GM12878 (cell line): ENCODE results near the gene AGO4. TPM values are rescaled to one million over a fixed set of nuclear protein-coding genes. Genes with fewer than 3 reads are reported as not detected.
A peak's percentile ranks its signal among the peaks of the same experiment; 100 is the strongest.

Experiments used
- ATAC-seq: fragments of 200-7000 bp; cut with Tn5 transposase; 3 replicates; pipeline ENCODE4 v1.9.1; 2020; ENCODE audit warnings: mild to moderate bottlenecking, moderate library complexity
- BruUV-seq: library from RNA; stranded (reverse); fragments of 400-500 nt; replicated peaks from 2 replicates; lab custom pipeline; 2021; lab: Mats Ljungman, UMichigan
- CTCF ChIA-PET: fragments of 300-600 bp; sonication (Branson Sonifier 250); formaldehyde crosslinking; extraction: SDS; loops from one replicate; lab custom pipeline; 2021; ENCODE audit warnings: inconsistent platforms; lab: Yijun Ruan, JAX
- POLR2A ChIA-PET: fragments of 350-600 bp; formaldehyde crosslinking; extraction: SDS; loops from one replicate; lab custom pipeline; 2021; ENCODE audit warnings: inconsistent platforms; lab: Charles Lee
- RAD21 ChIA-PET: fragments of 300-600 bp; sonication (Branson Sonifier 250); formaldehyde crosslinking; loops from one replicate; lab custom pipeline; 2023; ENCODE audit warnings: antibody characterized with exemption; ENCODE audit not compliant: unreplicated experiment; lab: Charles Lee
- SMC1A ChIA-PET: fragments of 300-600 bp; sonication (Branson Sonifier 250); formaldehyde crosslinking; loops from one replicate; lab custom pipeline; 2023; ENCODE audit not compliant: unreplicated experiment, uncharacterized antibody; lab: Charles Lee
- DNase-seq: peaks from one replicate; pipeline ENCODE4 v3.0.0-alpha.2; 2011; ENCODE audit warnings: low read depth, low spot score
- FAIRE-seq: peaks from 3 replicates; lab custom pipeline; 2011; peaks lifted over from hg19 to GRCh38; lab: Jason Lieb, UNC
- H2AFZ ChIP-seq: 2 replicates; pipeline ENCODE4 v1.6.0; 2011; ENCODE audit warnings: low read depth, low read length, control low read depth; ENCODE audit not compliant: control insufficient read depth
- H3K27ac ChIP-seq: 2 replicates; pipeline ENCODE4 v1.5.1; 2011; ENCODE audit warnings: control low read depth; ENCODE audit not compliant: control insufficient read depth, insufficient read depth
- H3K27me3 ChIP-seq, 2 experiments: replicated peaks in 1 of 2; 2 replicates each; pipeline versions ENCODE4 v1.6.0 to v1.6.1; 2011; ENCODE audit warnings: low read length in 1 of 2; ENCODE audit not compliant: control insufficient read depth in 2 of 2, insufficient read depth in 2 of 2
- H3K36me3 ChIP-seq, 2 experiments: 2 replicates each; pipeline ENCODE4 v1.5.1; 2011; ENCODE audit warnings: low read length in 1 of 2; ENCODE audit not compliant: control insufficient read depth in 2 of 2, insufficient read depth in 2 of 2
- H3K4me1 ChIP-seq: 2 replicates; pipeline ENCODE4 v1.6.1; 2011; ENCODE audit warnings: mild to moderate bottlenecking, low read length, moderate library complexity, mixed read lengths; ENCODE audit not compliant: control insufficient read depth, insufficient read depth
- H3K4me2 ChIP-seq: 2 replicates; pipeline ENCODE4 v1.6.0; 2011; ENCODE audit warnings: control low read depth; ENCODE audit not compliant: control insufficient read depth, insufficient read depth
- H3K4me3 ChIP-seq: fragments of 200-600 bp; sonication (generic); 2 replicates; pipeline ENCODE4 v1.5.1; 2016
- H3K79me2 ChIP-seq: 2 replicates; pipeline ENCODE4 v1.6.0; 2011; ENCODE audit warnings: low read length; ENCODE audit not compliant: control insufficient read depth, insufficient read depth
- H3K9ac ChIP-seq: 2 replicates; pipeline ENCODE4 v1.8.0; 2011; ENCODE audit warnings: low read length, control low read depth, mixed read lengths; ENCODE audit not compliant: control insufficient read depth, insufficient read depth
- H3K9me3 ChIP-seq: replicated peaks from 3 replicates; pipeline ENCODE4 v1.5.1; 2011; ENCODE audit warnings: mild to moderate bottlenecking, low read length; ENCODE audit not compliant: control insufficient read depth, insufficient read depth
- H4K20me1 ChIP-seq: 2 replicates; pipeline ENCODE4 v1.6.0; 2011; ENCODE audit not compliant: control insufficient read depth, insufficient read depth
- CHD2 ChIP-seq: IDR thresholded peaks from 2 replicates; pipeline ENCODE4 v1.6.1; 2011; ENCODE audit warnings: low read depth, low read length, improper control_type of control experiment, borderline replicate concordance
- ETV6 ChIP-seq, 2 experiments: fragments of 450-650 bp in 1 of 2; IDR thresholded peaks in 1 of 2; conservative IDR thresholded peaks in 1 of 2; 2 replicates each; pipeline ENCODE4 v1.6.1; 2014; ENCODE audit warnings: antibody characterized with exemption in 1 of 2, borderline replicate concordance in 1 of 2, low read depth in 1 of 2, mild to moderate bottlenecking in 1 of 2, moderate library complexity in 1 of 2
- FOXK2 ChIP-seq: fragments of 450-650 bp; IDR thresholded peaks from 2 replicates; pipeline ENCODE4 v1.6.1; 2017; ENCODE audit warnings: mild to moderate bottlenecking, moderate library complexity
- HCFC1 ChIP-seq: fragments of 150-350 bp; IDR thresholded peaks from 2 replicates; pipeline ENCODE4 v1.6.1; 2014; ENCODE audit warnings: low read length
- IKZF1 ChIP-seq: fragments of 450-650 bp; conservative IDR thresholded peaks from 2 replicates; pipeline ENCODE4 v1.6.1; 2017; ENCODE audit warnings: antibody characterized with exemption, mild to moderate bottlenecking
- KAT2A ChIP-seq: conservative IDR thresholded peaks from 2 replicates; pipeline ENCODE4 v1.6.1; 2011; ENCODE audit warnings: low read depth, low read length; ENCODE audit not compliant: control insufficient read depth
- MXI1 ChIP-seq: fragments of 150-350 bp; IDR thresholded peaks from 2 replicates; pipeline ENCODE4 v1.6.1; 2011; ENCODE audit warnings: low read depth, mild to moderate bottlenecking, inconsistent platforms, low read length, improper control_type of control experiment
- MYC ChIP-seq: IDR thresholded peaks from 2 replicates; pipeline ENCODE4 v1.6.1; 2011; ENCODE audit warnings: mild to moderate bottlenecking, low read length, moderate library complexity, inconsistent platforms; ENCODE audit not compliant: insufficient read depth, insufficient replicate concordance, insufficient read length, severe bottlenecking
- NR2C2 ChIP-seq: IDR thresholded peaks from 2 replicates; pipeline ENCODE4 v1.6.1; 2011; ENCODE audit warnings: borderline replicate concordance, low read depth; ENCODE audit not compliant: control insufficient read depth, insufficient read length
- NR2F1 ChIP-seq: fragments of 450-650 bp; conservative IDR thresholded peaks from 2 replicates; pipeline ENCODE4 v1.6.1; 2017; ENCODE audit warnings: mild to moderate bottlenecking
- POLR2AphosphoS5 ChIP-seq: IDR thresholded peaks from 2 replicates; pipeline ENCODE4 v1.6.1; 2011; ENCODE audit warnings: mild to moderate bottlenecking, low read length, inconsistent platforms
- PRDM15 ChIP-seq: fragments of 450-650 bp; formaldehyde crosslinking; IDR thresholded peaks from 2 replicates; pipeline ENCODE4 v1.4.0; 2020; ENCODE audit warnings: mild to moderate bottlenecking, moderate library complexity
- SPI1 ChIP-seq: IDR thresholded peaks from 2 replicates; pipeline ENCODE4 v1.6.1; 2011; ENCODE audit warnings: low read depth, mild to moderate bottlenecking, low read length, moderate library complexity, borderline replicate concordance; ENCODE audit not compliant: insufficient read depth
- SRF ChIP-seq, 2 experiments: IDR thresholded peaks; 2 replicates each; pipeline ENCODE4 v1.6.1; 2011; ENCODE audit warnings: low read depth in 2 of 2, low read length in 2 of 2, mild to moderate bottlenecking in 1 of 2, moderate library complexity in 1 of 2
- STAT1 ChIP-seq: fragments of 450-650 bp; conservative IDR thresholded peaks from 2 replicates; pipeline ENCODE4 v1.6.1; 2014; ENCODE audit warnings: antibody characterized with exemption, mild to moderate bottlenecking
- ZNF207 ChIP-seq: fragments of 450-650 bp; IDR thresholded peaks from 2 replicates; pipeline ENCODE4 v1.6.1; 2014; ENCODE audit warnings: antibody characterized with exemption, mild to moderate bottlenecking, borderline replicate concordance
- WGBS: methylation state at CpG from one replicate; pipeline ENCODE4 v1.1.6; 2016; ENCODE audit warnings: low lambda C conversion rate; ENCODE audit not compliant: insufficient replicate concordance, insufficient coverage; ENCODE audit errors: missing lambda C conversion rate; 5-methylcytosine and 5-hydroxymethylcytosine counted together
- in situ Hi-C: fragments of 300-500 bp; cut with MboI; formaldehyde crosslinking; loops from 9 replicates; pipeline ENCODE4 v1.14.3; 2018; ENCODE audit warnings: mixed read lengths
- intact Hi-C: fragments of 100-400 bp; cut with micrococcal nuclease; formaldehyde crosslinking; loops from one replicate; pipeline ENCODE4 v1.14.2; 2022; ENCODE audit not compliant: unreplicated experiment
- polyA plus RNA-seq, 11 experiments: library from polyadenylated mRNA; depleted of rRNA in 4 of 11; unstranded in 6 of 11; stranded (reverse) in 5 of 11; fragments of >200 nt; fragmentation: Nextera tagmentation in 4 of 11; fragmentation: Illumina TruSeq in 1 of 11; extraction: Ambion mirVana in 4 of 11; extraction: Trizol in 1 of 11; gene quantifications; 1 replicate in 1 of 11; 2 replicates in 10 of 11; pipeline versions ENCODE4 v1.2.1 to v1.2.3, GENCODE V29; 2011 to 2016; ENCODE audit warnings: inconsistent platforms in 2 of 11, missing spikeins in 2 of 11, low read depth in 1 of 11
- total RNA-seq, 4 experiments: library from RNA; depleted of rRNA in 3 of 4; stranded (reverse); fragments of >200 nt in 3 of 4; fragmentation: Illumina TruSeq in 1 of 4; extraction: Trizol in 1 of 4; gene quantifications; 2 replicates each; pipeline versions ENCODE4 v1.2.1 to v1.2.3, GENCODE V29; 2013 to 2021

The AGO4 gene
- total and polyA plus RNA-seq, 10 of the 15 experiments (the other 5 are each of a cell fraction or from before 2014, with no cell fraction given) = 1.2 to 7.9 (median 3.2) TPM

GRCh38 chr1:35885961-35886558 lies 78.2 kb downstream of the AGO4 start (continued):
- no peak for TF ChIP-seq NR2F1

- ATAC-seq (peak; percentile 23), DNase-seq (no peak), FAIRE-seq (peak; percentile 72)
- no peaks in the 10 kb centered on the region for H3K27me3 ChIP-seq
- intact Hi-C loops (loop anchor here (10.0 kb wide), 1 partner anchor 198 kb away; the partner anchor contains the start of genes ADPRS and TEKT2), in situ Hi-C loops (no loop called here)
- POLR2A ChIA-PET = interaction anchor here (0.5 to 1.5 kb wide), 8 partner anchors 10 to 1445 kb away, joined by 3 to 7 read pairs (median 4); partner anchors contain the start of genes AGO3 and CLSPN
- H3K4me1 ChIP-seq = peaks cover 14% of the 10 kb centered on the region
- H3K79me2 ChIP-seq = peaks cover 11% of the 10 kb centered on the region
- no peaks in the 10 kb centered on the region for H3K9me3 ChIP-seq
- peak overlapping the region; percentile 25 for H3K4me3 ChIP-seq
- peaks cover 0 to under 1% of the 10 kb centered on the region in 2 experiments; a peak in 2 of 4 replicates for H3K36me3 ChIP-seq
- no peaks in the 10 kb centered on the region for H4K20me1 ChIP-seq
- no peak overlapping the region for H2AFZ ChIP-seq
- H3K27ac ChIP-seq = peak overlapping the region; percentile 4; the same call in 1 of the 2 replicates
- peak overlapping the region; percentile 53; the same call in 1 of the 2 replicates for H3K4me2 ChIP-seq
- WGBS = 3% methylated on average over 3 of the region's 3 CpGs
- CTCF ChIA-PET = interaction anchor here (0.7 to 1.5 kb wide), 5 partner anchors 10 to 248 kb away, joined by 3 to 4 read pairs (median 4); no protein-coding TSS in a partner anchor
- 0 out of 2 replicates have a peak overlapping the region, but pooled peaks have one; percentile 6 for H3K9ac ChIP-seq
- no TSS peak for BruUV-seq
- SMC1A ChIA-PET = interaction anchor here (0.6 to 1.6 kb wide), 5 partner anchors 9 to 45 kb away, joined by 3 to 8 read pairs (median 3); no protein-coding TSS in a partner anchor
- RAD21 ChIA-PET = interaction anchor here (0.7 to 1.1 kb wide), 3 partner anchors 44 to 248 kb away, joined by 3 to 6 read pairs (median 3); partner anchors contain the start of gene AGO3
- peak; percentile 33; the same call in 1 of the 2 replicates for TF ChIP-seq IKZF1
- 0 out of 2 replicates have a peak, but pooled peaks have one; percentile 48 for TF ChIP-seq CHD2
- TF ChIP-seq MYC = no peak
- TF ChIP-seq STAT1 = no peak
- no peak for TF ChIP-seq KAT2A
- TF ChIP-seq MXI1 = no peak; the same call in 1 of the 2 replicates
- no peak for TF ChIP-seq PRDM15
- TF ChIP-seq ETV6 (conservative IDR thresholded peaks at IDR 0.05 in 1 of 2, IDR thresholded peaks at IDR 0.05 in 1 of 2; ENCODE audit: borderline replicate concordance in 1 of 2, low read depth in 1 of 2) = 0 out of 4 replicates have a peak, but pooled peaks of 1 of the 2 experiments have one; percentile 17
- no peak for TF ChIP-seq FOXK2
- TF ChIP-seq ZNF207 = no peak
- no peak for TF ChIP-seq SRF (IDR thresholded peaks at IDR 0.05; ENCODE audit: low read depth in 2 of 2, low read length in 2 of 2)
- no peak for TF ChIP-seq POLR2AphosphoS5
- no peak for TF ChIP-seq HCFC1
- peak; percentile 76 for TF ChIP-seq SPI1
- no peak for TF ChIP-seq NR2C2
These were observed 79.0 kb downstream of the AGO4 start for GRCh38 chr1:35886577-35887431.
